Muscle layer of colon (tissue), 2 donors: ENCODE data around the gene TMEM9.

Experiments
- H3K27ac ChIP-seq: one replicate; pipeline ENCODE4 v1.7.0; 2013; ENCODE audit warnings: low read depth, mild to moderate bottlenecking, low read length, moderate library complexity
- H3K27me3 ChIP-seq, 2 donors: one replicate each; pipeline ENCODE4 v1.7.0; 2013; ENCODE audit warnings: low read length in 2 of 2, mild to moderate bottlenecking in 2 of 2; ENCODE audit not compliant: insufficient read depth in 2 of 2, control insufficient read depth in 1 of 2
- H3K36me3 ChIP-seq: one replicate; pipeline ENCODE4 v1.7.0; 2013; ENCODE audit warnings: mild to moderate bottlenecking, low read length; ENCODE audit not compliant: insufficient read depth
- H3K4me1 ChIP-seq: one replicate; pipeline ENCODE4 v1.7.0; 2013; ENCODE audit warnings: mild to moderate bottlenecking, low read length; ENCODE audit not compliant: insufficient read depth
- H3K4me3 ChIP-seq, 2 donors: one replicate each; pipeline ENCODE4 v1.7.0; 2013; ENCODE audit warnings: low read length in 2 of 2, low read depth in 1 of 2, mild to moderate bottlenecking in 1 of 2, moderate library complexity in 1 of 2
- H3K9ac ChIP-seq: one replicate; pipeline ENCODE4 v1.7.0; 2013; ENCODE audit warnings: low read length
- H3K9me3 ChIP-seq: one replicate; pipeline ENCODE4 v1.7.0; 2013; ENCODE audit warnings: mild to moderate bottlenecking, low read length
- donor health status: abdominal sarcoma.
- donor health status: Adenocarcinoma of cecum.

Gene TMEM9

DNA sequence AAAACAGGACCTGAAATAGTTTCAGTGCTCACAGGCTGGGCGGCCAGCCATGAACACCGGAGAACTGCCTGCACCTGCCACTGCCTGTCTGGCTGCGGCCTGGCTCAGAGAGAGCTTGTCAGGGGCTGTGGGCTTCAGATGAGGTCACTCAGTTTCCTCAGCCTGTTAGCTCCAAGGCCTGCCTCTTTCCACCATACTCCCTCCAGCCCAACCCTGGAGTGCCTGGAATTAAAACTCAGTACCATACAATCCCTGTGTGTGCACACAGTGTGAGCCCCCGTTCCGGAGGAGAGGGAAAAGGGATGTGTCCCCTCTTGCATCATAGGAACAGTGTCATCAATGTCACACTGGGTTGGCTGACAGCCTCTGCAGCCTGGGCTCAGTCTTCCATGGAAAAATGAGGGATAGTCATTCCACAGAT is 58.2 kb downstream of the TMEM9 start:
- no peak overlapping the region for H3K27ac ChIP-seq
- H3K9me3 ChIP-seq = no peaks in the 10 kb centered on the region
- H3K36me3 ChIP-seq = no peaks in the 10 kb centered on the region
- H3K4me3 ChIP-seq = no peak overlapping the region
- no peaks in the 10 kb centered on the region for H3K4me1 ChIP-seq
- H3K9ac ChIP-seq = no peak overlapping the region
- H3K27me3 ChIP-seq = no peaks in the 10 kb centered on the region

DNA sequence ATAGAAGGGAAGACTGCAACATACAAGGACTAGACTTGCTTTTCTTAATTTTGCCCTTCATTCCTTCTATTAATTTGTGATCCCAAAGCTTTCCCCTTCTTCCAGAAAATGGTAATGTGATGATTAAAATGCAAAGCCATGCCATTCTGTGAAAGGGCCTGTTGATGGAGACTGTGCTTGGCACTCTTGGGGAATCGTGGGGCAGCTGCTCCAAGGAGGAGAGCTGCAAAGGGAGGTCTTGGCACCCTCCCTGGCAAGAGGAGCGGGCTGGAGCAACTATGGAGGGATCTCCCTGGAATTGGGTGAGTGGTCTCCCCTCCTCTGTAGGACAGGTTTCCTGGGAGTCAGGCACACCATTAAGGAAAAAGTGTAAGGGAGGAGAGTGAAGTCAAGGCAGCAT is 58.7 kb downstream of the TMEM9 start:
- H3K27ac ChIP-seq = no peak overlapping the region
- no peak overlapping the region for H3K4me3 ChIP-seq

DNA sequence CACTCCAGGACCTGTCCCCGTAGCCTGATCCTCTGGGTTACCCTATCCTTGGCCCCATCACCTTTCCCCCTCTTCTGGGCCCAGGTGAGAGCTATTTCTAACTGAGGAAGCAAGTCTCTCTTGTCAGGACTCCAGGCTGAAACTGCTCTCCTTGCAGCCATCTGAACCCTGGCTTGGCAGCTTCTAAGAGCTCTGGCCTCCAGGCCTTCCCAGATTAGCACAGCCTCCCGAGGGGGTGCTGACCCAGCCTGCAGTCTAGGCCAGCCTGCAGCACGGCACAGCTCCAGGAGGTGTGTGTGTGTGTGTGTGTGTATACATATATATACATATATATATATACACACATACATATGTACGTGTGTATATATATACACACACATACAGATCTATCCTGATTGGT is 59.4 kb downstream of the TMEM9 start:
- Histone ChIP-seq H3K27me3 (no peaks in the 10 kb centered on the region), H3K9ac (no peak overlapping the region), H3K4me3 (no peak overlapping the region), H3K9me3 (no peaks in the 10 kb centered on the region), H3K27ac (no peak overlapping the region), H3K36me3 (no peaks in the 10 kb centered on the region), H3K4me1 (no peaks in the 10 kb centered on the region)

More for the DNA sequence above, 58.7 kb downstream of the TMEM9 start:
- Histone ChIP-seq H3K4me1 (no peaks in the 10 kb centered on the region), H3K9ac (no peak overlapping the region), H3K27me3 (no peaks in the 10 kb centered on the region), H3K36me3 (no peaks in the 10 kb centered on the region), H3K9me3 (no peaks in the 10 kb centered on the region)

DNA sequence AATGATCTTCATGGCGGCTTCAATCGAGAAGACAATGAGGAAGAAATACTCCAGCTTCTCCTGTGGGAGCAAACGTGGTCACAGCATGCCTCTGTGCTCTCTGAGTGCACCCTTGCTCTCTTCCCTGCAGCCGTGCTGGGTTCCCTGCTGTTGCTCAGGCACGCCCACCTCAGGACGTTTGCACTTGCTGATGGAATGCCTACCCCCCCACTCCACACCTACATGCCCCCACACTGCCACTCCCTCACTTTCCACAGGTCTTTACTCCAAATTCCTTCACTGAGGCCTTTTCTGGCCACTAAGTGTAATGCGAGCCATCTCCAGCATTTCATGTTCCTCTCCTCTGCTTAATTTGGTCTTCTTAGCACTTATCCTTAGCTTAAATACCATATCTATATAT is 60.3 kb downstream of the TMEM9 start:
- H3K4me1 ChIP-seq = no peaks in the 10 kb centered on the region
- H3K36me3 ChIP-seq = no peaks in the 10 kb centered on the region
- no peaks in the 10 kb centered on the region for H3K9me3 ChIP-seq
- H3K27me3 ChIP-seq = no peaks in the 10 kb centered on the region
- H3K4me3 ChIP-seq = no peak overlapping the region
- no peak overlapping the region for H3K9ac ChIP-seq
- no peak overlapping the region for H3K27ac ChIP-seq

DNA sequence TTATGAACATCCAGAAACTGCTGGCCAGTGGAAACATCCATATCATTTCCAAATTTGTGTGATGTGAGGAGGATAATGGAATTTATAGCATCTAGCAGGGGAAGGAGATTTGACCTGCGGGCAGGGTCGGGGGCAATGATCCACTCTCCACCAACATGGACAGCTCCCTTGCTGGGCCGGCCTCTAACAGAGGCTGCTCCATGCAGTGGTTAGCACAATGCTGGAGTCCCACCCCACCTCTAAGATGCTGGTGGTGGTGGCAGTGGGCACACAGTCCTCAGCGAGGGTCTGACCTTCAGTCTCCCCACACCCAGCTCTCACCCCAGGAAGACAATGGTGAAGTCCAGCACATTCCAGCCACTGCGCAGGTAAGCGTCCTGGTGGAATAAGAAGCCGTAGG is 60.7 kb downstream of the TMEM9 start:
- H3K27me3 ChIP-seq = no peaks in the 10 kb centered on the region
- H3K9ac ChIP-seq = no peak overlapping the region
- H3K4me1 ChIP-seq = no peaks in the 10 kb centered on the region
- no peaks in the 10 kb centered on the region for H3K9me3 ChIP-seq
- H3K27ac ChIP-seq = no peak overlapping the region
- no peak overlapping the region for H3K4me3 ChIP-seq
- no peaks in the 10 kb centered on the region for H3K36me3 ChIP-seq

DNA sequence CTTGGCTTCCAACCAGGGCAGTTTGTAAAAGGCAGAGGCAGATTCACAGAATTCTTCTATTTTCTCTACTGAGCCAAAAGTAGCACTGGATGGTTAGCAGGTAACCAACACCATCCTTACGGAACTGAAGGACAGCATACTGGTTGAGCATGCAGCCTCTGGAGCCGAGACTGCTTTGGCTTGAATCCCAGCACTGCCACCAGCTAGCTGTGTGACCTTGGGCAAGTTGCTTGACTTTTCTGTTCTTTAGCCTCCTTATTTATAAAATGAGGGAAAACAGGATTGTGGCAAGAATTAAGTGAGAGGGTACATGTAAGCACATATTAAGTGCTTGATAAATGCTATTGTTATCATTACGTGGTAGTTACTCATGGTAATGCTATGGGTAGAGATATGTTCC is 61.5 kb downstream of the TMEM9 start:
- no peak overlapping the region for H3K9ac ChIP-seq
- H3K27ac ChIP-seq = no peak overlapping the region
- no peaks in the 10 kb centered on the region for H3K27me3 ChIP-seq
- H3K4me3 ChIP-seq = no peak overlapping the region
- no peaks in the 10 kb centered on the region for H3K36me3 ChIP-seq
- no peaks in the 10 kb centered on the region for H3K4me1 ChIP-seq
- no peaks in the 10 kb centered on the region for H3K9me3 ChIP-seq

DNA sequence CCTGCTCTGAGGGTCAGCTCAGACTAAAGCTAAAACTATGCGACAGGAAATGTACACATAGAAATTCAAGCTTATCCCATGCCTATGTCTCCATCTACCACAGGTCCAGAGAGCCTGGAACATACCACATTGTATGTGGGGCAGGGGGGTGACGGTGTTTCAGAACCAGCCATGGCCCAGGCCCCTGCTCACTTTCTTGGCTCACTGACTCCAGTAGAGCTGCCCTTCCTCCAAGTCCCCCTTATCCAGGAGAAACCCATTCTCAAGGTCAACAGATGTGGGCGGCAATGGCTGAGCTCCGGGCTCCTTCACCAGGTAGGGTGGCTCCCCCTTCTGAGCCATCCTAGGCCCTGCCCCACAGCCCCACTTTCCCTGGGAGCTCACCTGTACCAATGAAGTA is 63.0 kb downstream of the TMEM9 start:
- Histone ChIP-seq H3K9ac (no peak overlapping the region), H3K27ac (no peak overlapping the region), H3K27me3 (no peaks in the 10 kb centered on the region), H3K9me3 (no peaks in the 10 kb centered on the region), H3K36me3 (no peaks in the 10 kb centered on the region), H3K4me1 (no peaks in the 10 kb centered on the region), H3K4me3 (no peak overlapping the region)

DNA sequence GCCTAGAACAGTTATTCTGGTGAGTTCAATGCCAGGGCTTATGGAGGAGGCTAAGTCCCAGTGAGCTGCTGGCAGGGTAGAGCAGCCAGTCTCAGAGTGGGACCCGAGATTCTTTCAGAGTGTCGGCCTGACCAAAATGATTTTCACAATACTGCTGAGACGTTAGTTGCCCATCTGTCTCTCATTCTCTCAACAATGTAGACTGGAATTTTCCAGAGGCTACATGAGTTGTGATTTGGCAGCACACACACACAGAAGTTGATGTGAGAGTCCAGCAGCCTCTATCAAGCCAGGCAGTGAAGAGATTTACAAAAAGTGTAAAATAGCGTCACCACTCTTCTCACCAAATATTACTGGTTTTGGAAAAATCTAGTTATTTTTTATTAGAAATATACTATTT is 63.7 kb downstream of the TMEM9 start:
- Histone ChIP-seq H3K4me1 (no peaks in the 10 kb centered on the region), H3K36me3 (no peaks in the 10 kb centered on the region), H3K9me3 (no peaks in the 10 kb centered on the region), H3K9ac (no peak overlapping the region), H3K27me3 (no peaks in the 10 kb centered on the region), H3K27ac (no peak overlapping the region), H3K4me3 (no peak overlapping the region)

DNA sequence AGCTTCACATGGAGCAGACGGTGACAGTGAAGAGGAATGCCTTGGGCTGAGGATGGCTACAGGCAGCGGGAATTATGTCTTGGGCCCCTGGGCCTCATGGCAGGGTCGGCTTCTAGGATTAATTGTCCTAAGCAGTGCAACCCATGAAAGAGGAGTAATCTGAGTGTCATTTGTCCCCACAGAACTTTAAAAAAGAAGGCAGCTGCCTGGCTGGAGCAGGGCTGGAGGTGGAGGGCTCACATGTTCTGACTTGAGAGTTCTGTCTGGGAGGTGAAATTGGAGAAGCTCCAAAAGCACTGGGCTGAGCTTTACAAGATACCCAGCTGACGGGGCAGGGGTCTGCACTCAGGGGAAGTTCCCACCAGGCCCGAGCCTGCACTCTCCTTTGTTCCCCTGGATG is 64.7 kb downstream of the TMEM9 start:
- H3K9me3 ChIP-seq = no peaks in the 10 kb centered on the region
- H3K27me3 ChIP-seq = no peaks in the 10 kb centered on the region
- no peaks in the 10 kb centered on the region for H3K4me1 ChIP-seq
- no peaks in the 10 kb centered on the region for H3K36me3 ChIP-seq
- H3K27ac ChIP-seq = no peak overlapping the region
- H3K4me3 ChIP-seq = no peak overlapping the region
- no peak overlapping the region for H3K9ac ChIP-seq

DNA sequence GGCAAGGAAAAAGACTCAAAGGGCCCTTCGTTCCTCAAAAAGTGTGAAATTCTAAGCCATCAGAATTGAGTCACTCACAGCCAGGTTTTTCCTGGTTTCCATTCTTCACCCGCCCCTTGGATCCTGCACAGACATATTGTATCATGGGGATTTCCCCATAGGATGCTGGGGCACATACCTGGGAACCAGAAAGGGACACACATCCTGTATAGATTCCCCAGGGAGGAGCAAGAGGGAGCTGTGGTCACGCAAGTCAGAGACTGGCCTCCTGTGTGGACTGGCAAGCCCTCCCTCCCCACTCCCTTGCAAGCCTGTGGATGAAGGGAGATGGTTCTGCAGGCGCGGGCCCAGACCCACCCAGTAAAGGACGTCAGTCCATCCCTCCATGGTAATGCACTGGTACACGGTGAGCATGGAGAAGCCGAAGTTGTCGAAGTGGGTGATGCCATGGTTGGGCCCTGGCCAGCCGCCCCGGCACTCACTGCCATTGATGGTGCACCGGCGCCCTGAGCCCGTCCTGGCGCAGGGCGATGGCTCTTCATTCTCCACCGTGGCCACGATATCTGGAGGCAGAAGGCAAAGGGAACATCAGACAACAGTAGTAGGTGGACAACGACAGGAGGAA is 65.3 kb downstream of the TMEM9 start:
- no peaks in the 10 kb centered on the region for H3K9me3 ChIP-seq
- no peak overlapping the region for H3K4me3 ChIP-seq
- no peak overlapping the region for H3K27ac ChIP-seq
- no peaks in the 10 kb centered on the region for H3K4me1 ChIP-seq
- H3K36me3 ChIP-seq = no peaks in the 10 kb centered on the region
- no peaks in the 10 kb centered on the region for H3K27me3 ChIP-seq
- no peak overlapping the region for H3K9ac ChIP-seq

DNA sequence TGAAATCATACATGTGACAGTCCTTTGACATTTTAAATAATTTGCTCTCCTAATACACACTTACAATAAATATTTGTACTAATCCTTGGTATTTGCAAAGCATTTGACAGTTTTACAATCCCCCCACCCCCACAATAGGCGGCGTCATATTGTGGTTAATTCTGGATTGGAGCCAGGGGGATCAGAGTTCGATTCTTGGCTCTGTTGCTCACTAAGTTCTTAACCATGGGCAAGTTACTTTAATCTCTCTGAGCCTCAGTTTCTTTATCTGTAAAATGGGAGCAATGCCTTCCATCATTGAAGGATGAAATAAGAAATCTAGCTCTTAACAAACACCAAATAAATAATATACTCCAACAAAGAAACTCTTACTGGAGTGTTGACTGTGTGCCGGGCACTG is 65.9 kb downstream of the TMEM9 start:
- Histone ChIP-seq H3K36me3 (no peaks in the 10 kb centered on the region), H3K9ac (no peak overlapping the region), H3K4me1 (no peaks in the 10 kb centered on the region)

DNA sequence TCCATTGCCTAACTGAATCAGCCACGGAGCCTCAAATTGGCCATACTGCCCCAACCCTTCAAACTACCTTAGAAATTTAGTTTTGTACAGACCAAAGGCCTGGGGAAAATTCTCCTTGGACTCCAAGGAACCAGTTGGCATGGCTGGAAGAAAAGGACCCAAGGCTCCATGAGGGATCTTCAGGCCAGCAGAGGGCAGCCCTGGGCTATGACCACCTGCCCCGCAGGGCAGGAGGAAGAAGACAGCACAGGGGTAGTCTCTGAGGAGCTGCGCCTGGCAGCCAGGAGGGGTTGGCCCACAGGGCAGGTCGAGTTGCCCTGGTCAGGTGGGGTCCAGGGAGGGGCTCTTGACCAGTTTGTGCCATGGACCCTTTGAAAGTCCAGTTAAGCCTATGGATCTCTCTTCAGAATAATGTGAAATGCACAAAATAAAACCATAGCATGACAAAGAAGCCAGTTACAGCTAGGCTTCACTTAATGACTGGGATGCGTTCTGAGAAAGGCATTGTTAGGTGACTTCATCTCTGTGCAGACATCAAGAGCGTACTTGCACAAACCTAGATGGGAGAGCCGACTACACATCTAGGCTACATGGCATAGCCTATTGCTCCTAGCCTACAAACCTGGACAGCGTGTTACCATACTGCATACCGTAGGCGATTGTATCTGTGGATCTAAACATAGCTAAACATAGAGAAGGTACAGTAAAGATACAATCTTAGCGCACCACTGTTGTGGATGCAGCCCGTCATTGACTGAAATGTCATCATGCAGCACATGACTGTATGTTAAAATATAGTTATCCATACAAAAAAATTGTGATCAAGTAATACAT is 68.2 kb downstream of the TMEM9 start:
- Histone ChIP-seq H3K27ac (no peak overlapping the region), H3K27me3 (no peaks in the 10 kb centered on the region), H3K4me1 (no peaks in the 10 kb centered on the region), H3K36me3 (no peaks in the 10 kb centered on the region), H3K9me3 (no peaks in the 10 kb centered on the region), H3K9ac (no peak overlapping the region), H3K4me3 (no peak overlapping the region)

More for the DNA sequence above, 65.9 kb downstream of the TMEM9 start:
- Histone ChIP-seq H3K4me3 (no peak overlapping the region), H3K9me3 (no peaks in the 10 kb centered on the region), H3K27ac (no peak overlapping the region), H3K27me3 (no peaks in the 10 kb centered on the region)
